ENCODE data around the gene CELA3A. TPM values are rescaled to one million over a fixed set of nuclear protein-coding genes. Genes with fewer than 3 reads are reported as not detected.
"Not testable (repeated sequence)": the region's sequence is repeated elsewhere in the genome, so short reads cannot be mapped to it uniquely, and the experiment has no call there.

Gene CELA3A
- total RNA-seq, 1 donor from 2014 or later, result not detected

DNA sequence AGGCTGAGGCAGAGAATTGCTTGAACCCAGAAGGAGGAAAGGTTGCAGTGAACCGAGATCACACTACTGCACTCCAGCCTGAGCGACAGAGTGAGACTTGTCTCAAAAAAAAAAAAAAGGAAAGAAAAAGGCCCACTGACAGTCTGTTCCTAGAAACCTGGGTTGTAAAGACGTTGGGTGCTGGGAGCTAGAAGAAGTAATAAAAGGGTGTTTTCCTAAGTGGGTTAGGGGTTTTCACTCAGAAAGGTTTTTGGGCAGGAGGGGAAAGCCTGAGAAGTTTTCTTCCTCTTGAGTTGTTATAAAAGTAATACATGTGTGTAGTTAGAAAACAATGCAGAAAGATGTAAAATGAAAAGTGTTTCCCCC, 25.4 kb downstream of the CELA3A start:
- peaks cover 28% of the 10 kb centered on the region for H3K4me1 Mint-ChIP-seq (ENCODE audit: unreplicated experiment)
- no peaks in the 10 kb centered on the region for H3K9me3 Mint-ChIP-seq
- TF ChIP-seq, protein P1, sequence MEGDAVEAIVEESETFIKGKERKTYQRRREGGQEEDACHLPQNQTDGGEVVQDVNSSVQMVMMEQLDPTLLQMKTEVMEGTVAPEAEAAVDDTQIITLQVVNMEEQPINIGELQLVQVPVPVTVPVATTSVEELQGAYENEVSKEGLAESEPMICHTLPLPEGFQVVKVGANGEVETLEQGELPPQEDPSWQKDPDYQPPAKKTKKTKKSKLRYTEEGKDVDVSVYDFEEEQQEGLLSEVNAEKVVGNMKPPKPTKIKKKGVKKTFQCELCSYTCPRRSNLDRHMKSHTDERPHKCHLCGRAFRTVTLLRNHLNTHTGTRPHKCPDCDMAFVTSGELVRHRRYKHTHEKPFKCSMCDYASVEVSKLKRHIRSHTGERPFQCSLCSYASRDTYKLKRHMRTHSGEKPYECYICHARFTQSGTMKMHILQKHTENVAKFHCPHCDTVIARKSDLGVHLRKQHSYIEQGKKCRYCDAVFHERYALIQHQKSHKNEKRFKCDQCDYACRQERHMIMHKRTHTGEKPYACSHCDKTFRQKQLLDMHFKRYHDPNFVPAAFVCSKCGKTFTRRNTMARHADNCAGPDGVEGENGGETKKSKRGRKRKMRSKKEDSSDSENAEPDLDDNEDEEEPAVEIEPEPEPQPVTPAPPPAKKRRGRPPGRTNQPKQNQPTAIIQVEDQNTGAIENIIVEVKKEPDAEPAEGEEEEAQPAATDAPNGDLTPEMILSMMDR (conservative IDR thresholded peaks at IDR 0.05), result no peak
- H3K27ac Mint-ChIP-seq, result no peak overlapping the region
- DNase-seq (ENCODE audit: extremely low spot score, unreplicated experiment), result no peak
- peak overlapping the region; percentile 54 for H3K4me3 Mint-ChIP-seq
- no peaks in the 10 kb centered on the region for H3K27me3 Mint-ChIP-seq
- no peaks in the 10 kb centered on the region for H3K36me3 Mint-ChIP-seq

DNA sequence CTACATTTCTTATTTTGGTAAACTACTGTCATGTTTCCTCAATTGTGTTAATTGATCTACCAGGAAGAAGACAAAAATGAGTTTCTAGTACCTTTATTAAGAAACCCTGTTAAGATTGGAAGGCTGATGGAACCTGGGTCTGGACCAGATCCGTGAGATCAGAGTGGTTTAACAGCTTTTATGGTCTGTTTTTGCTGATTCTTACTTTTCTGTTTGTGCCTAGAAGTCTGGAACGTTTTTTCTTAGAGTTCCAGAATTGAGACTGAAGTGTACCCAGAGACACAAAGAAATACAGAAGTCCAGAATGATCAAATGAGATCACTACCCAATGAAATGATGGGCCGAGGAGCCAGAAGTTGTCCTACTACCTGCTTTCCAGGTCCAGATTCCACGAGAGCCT, 28.6 kb downstream of the CELA3A start:
- Mint-ChIP-seq H3K27ac (no peak overlapping the region), H3K4me3 (no peak overlapping the region), H3K9me3 (no peaks in the 10 kb centered on the region), H3K36me3 (no peaks in the 10 kb centered on the region), H3K4me1 (ENCODE audit: unreplicated experiment) (peaks cover 13% of the 10 kb centered on the region), H3K27me3 (no peaks in the 10 kb centered on the region)
- TF ChIP-seq, protein P1 (conservative IDR thresholded peaks at IDR 0.05), result no peak
- DNase-seq (ENCODE audit: extremely low spot score, unreplicated experiment), result no peak

DNA sequence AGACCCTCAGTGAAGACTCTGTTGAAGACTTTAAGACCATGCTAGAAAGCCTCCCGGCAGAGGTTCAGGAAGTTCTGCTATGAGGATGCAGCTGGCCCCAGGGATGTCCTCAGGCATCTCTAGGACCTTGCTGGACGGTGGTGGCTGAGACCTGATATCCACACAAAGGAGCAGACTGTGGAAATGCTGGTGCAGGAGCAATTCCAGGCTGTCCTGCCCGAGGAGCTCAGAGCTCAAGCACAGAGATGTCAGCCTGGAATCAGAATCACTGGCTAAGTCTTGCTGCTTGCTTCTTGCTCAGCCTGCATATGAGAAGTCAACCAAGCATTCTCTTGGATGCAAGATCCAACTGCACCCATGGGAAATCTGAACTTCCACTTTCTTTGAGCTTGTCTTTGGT, 29.0 kb downstream of the CELA3A start:
- Mint-ChIP-seq H3K27me3 (no peaks in the 10 kb centered on the region), H3K27ac (no peak overlapping the region), H3K9me3 (no peaks in the 10 kb centered on the region), H3K4me1 (ENCODE audit: unreplicated experiment) (peaks cover 11% of the 10 kb centered on the region), H3K36me3 (no peaks in the 10 kb centered on the region), H3K4me3 (no peak overlapping the region)
- TF ChIP-seq, protein P1 (conservative IDR thresholded peaks at IDR 0.05), result no peak
- DNase-seq (ENCODE audit: extremely low spot score, unreplicated experiment), result no peak

DNA sequence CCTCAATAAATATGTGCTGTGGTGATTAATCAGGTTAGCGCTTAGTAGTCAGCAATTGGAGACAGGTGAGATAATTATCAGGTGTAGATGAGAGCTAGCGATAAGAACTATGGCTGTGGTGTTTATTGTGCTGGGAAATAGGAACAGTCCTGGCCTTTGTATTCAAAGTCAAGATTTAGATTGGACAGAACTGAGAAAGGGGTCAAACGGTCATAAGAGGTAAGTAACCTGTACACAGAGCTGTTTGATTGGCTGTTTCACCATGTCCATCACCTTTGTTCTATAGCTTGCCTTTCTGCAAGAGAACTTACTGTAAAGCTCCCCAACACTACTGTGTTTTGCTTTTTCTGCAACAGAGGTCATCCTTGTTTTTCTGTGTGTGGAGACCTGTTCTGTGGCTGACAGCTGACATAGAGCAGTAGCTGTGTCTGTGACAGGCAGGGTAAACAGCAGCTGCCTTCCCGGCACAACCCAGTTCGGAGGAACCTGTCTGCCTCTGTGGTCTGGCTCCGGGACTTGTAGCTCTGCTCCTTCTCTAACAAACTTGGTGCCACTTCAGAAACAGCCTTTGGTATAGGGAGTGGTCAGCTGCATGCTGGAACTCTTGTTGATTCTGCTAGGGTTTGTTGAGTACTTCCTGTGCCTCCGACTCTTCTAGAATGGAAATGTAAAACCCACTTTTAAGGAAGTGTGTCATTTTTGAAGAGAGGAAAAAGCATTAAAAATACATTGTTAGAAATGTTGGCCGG, 29.9 kb downstream of the CELA3A start:
- Mint-ChIP-seq H3K4me1 (ENCODE audit: unreplicated experiment) (peaks cover 5% of the 10 kb centered on the region), H3K9me3 (no peaks in the 10 kb centered on the region), H3K27me3 (no peaks in the 10 kb centered on the region), H3K27ac (peak overlapping the region; percentile 44), H3K36me3 (no peaks in the 10 kb centered on the region), H3K4me3 (no peak overlapping the region)
- DNase-seq (ENCODE audit: extremely low spot score, unreplicated experiment), result no peak
- TF ChIP-seq, protein P1 (conservative IDR thresholded peaks at IDR 0.05), result no peak

DNA sequence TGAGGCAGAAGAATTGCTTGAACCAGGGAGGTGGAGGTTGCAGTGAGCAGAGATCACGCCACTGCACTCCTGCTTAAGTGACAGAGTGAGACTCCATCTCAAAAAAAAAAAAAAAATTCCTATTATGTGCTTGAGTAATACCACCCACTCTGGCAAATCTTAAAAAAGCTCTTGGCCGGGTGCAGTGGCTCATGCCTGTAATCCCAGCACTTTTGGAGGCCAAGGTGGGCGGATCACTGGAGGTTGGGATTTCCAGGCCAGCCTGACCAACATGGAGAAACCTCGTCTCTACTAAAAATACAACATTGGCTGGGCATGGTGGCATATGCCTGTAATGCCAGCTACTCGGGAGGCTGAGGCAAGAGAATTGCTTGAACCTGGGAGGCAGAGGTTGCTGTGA, 33.4 kb downstream of the CELA3A start:
- H3K4me1 Mint-ChIP-seq (ENCODE audit: unreplicated experiment); H3K36me3 Mint-ChIP-seq; H3K27me3 Mint-ChIP-seq; H3K4me3 Mint-ChIP-seq; H3K27ac Mint-ChIP-seq; DNase-seq (ENCODE audit: extremely low spot score, unreplicated experiment); H3K9me3 Mint-ChIP-seq: not testable (repeated sequence)

DNA sequence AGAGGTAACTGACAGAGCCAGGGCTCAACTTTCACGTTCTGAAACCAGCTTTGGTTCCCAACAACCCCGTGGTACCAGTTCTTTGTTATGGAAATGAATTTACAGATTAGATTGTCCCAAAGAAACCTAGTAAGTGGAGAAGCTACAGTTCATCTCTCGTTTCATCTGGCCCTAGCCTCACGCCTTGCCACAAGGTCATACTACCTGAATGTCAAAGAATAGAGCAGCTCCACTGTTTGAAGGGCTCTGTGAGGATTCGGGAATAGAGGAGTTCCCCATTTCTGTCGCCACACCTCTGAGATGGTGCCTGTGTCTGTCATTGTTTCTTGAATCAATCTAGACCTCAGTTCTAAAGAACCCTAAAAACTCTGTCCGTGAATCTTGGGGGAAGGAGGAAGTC, 36.1 kb downstream of the CELA3A start:
- H3K36me3 Mint-ChIP-seq, result no peaks in the 10 kb centered on the region
- H3K4me3 Mint-ChIP-seq, result no peak overlapping the region
- no peaks in the 10 kb centered on the region for H3K27me3 Mint-ChIP-seq
- H3K27ac Mint-ChIP-seq, result no peak overlapping the region
- TF ChIP-seq, protein P1 (conservative IDR thresholded peaks at IDR 0.05), result no peak
- no peak for DNase-seq (ENCODE audit: extremely low spot score, unreplicated experiment)
- no peaks in the 10 kb centered on the region for H3K9me3 Mint-ChIP-seq
- peaks cover 10% of the 10 kb centered on the region for H3K4me1 Mint-ChIP-seq (ENCODE audit: unreplicated experiment)

All from type B pancreatic cell (in vitro differentiated cells).